ENCODE results near the gene TEX13D.
A peak's percentile ranks its signal among the peaks of the same experiment; 100 is the strongest.
"Not testable (repeated sequence)": the region's sequence is repeated elsewhere in the genome, so short reads cannot be mapped to it uniquely, and the experiment has no call there.

Gene TEX13D

GRCh38 chrX:124332481-124333424, at the start of gene TEX13D:
Gene TEX13D (plus strand): TSS chrX:124332660. CDS start chrX:124332918, 258 bp downstream.
- Mint-ChIP-seq H3K4me1 (peaks cover 39% of the 10 kb centered on the region), H3K4me3 (no peak within 1 kb of the TSS), H3K27ac (no peak within 1 kb of the TSS), H3K36me3 (ENCODE audit: low read depth) (no peaks in the 10 kb centered on the region), H3K27me3 (no peaks in the 10 kb centered on the region), H3K9me3 (no peaks in the 10 kb centered on the region)
- no peak for DNase-seq
- no peak for ATAC-seq

GRCh38 chrX:124289443-124289842, 43.0 kb upstream of the TEX13D start:
- no peak for ATAC-seq
- Mint-ChIP-seq H3K36me3 (ENCODE audit: low read depth) (peaks cover 3% of the 10 kb centered on the region), H3K9me3 (no peaks in the 10 kb centered on the region), H3K27me3 (no peaks in the 10 kb centered on the region), H3K4me3 (no peak overlapping the region), H3K4me1 (peaks cover 11% of the 10 kb centered on the region), H3K27ac (no peak overlapping the region)
- no peak for DNase-seq

- no peaks in the 10 kb centered on the region for H3K9me3 Mint-ChIP-seq
- no peak overlapping the region for H3K27ac Mint-ChIP-seq
- DNase-seq (no peak), ATAC-seq (no peak)
- no peak overlapping the region for H3K4me3 Mint-ChIP-seq
- H3K4me1 Mint-ChIP-seq = peaks cover 30% of the 10 kb centered on the region
- H3K36me3 Mint-ChIP-seq (ENCODE audit: low read depth) = peaks cover 5% of the 10 kb centered on the region
- H3K27me3 Mint-ChIP-seq = no peaks in the 10 kb centered on the region
Measured at GRCh38 chrX:124293810-124294209, 38.6 kb upstream of the TEX13D start.

GRCh38 chrX:124299323-124299722, 33.1 kb upstream of the TEX13D start:
- not testable (repeated sequence) for ATAC-seq; DNase-seq; H3K27me3 Mint-ChIP-seq; H3K36me3 Mint-ChIP-seq (ENCODE audit: low read depth); H3K4me3 Mint-ChIP-seq; H3K27ac Mint-ChIP-seq; H3K9me3 Mint-ChIP-seq
- H3K4me1 Mint-ChIP-seq = peaks cover 48% of the 10 kb centered on the region

GRCh38 chrX:124300405-124300804, 32.1 kb upstream of the TEX13D start:
- H3K36me3 Mint-ChIP-seq (ENCODE audit: low read depth) = peaks cover 6% of the 10 kb centered on the region
- H3K27me3 Mint-ChIP-seq = no peaks in the 10 kb centered on the region
- DNase-seq = no peak
- H3K4me3 Mint-ChIP-seq = peak overlapping the region; percentile 60
- ATAC-seq = peak; percentile 63
- H3K4me1 Mint-ChIP-seq = peaks cover 41% of the 10 kb centered on the region
- H3K9me3 Mint-ChIP-seq = no peaks in the 10 kb centered on the region
- H3K27ac Mint-ChIP-seq = peak overlapping the region; percentile 87

- peak; percentile 97 for ATAC-seq
- Mint-ChIP-seq H3K4me1 (peaks cover 33% of the 10 kb centered on the region), H3K4me3 (peak overlapping the region; percentile 16), H3K27ac (peak overlapping the region; percentile 71), H3K27me3 (no peaks in the 10 kb centered on the region), H3K36me3 (ENCODE audit: low read depth) (peaks cover 7% of the 10 kb centered on the region), H3K9me3 (peaks cover 8% of the 10 kb centered on the region)
- DNase-seq = no peak
Measured at GRCh38 chrX:124307253-124307907, 25.1 kb upstream of the TEX13D start.

- Mint-ChIP-seq H3K4me3 (no peak overlapping the region), H3K27ac (no peak overlapping the region), H3K9me3 (no peaks in the 10 kb centered on the region), H3K27me3 (no peaks in the 10 kb centered on the region), H3K36me3 (ENCODE audit: low read depth) (no peaks in the 10 kb centered on the region), H3K4me1 (peaks cover 23% of the 10 kb centered on the region)
- ATAC-seq = no peak
- DNase-seq = no peak
Measured at GRCh38 chrX:124325732-124326131, 6.7 kb upstream of the TEX13D start.

- Mint-ChIP-seq H3K4me1 (peaks cover 23% of the 10 kb centered on the region), H3K27me3 (no peaks in the 10 kb centered on the region), H3K9me3 (no peaks in the 10 kb centered on the region), H3K36me3 (ENCODE audit: low read depth) (no peaks in the 10 kb centered on the region), H3K27ac (no peak overlapping the region), H3K4me3 (no peak overlapping the region)
- ATAC-seq (no peak), DNase-seq (no peak)
Measured at GRCh38 chrX:124328765-124329164, 3.7 kb upstream of the TEX13D start.

GRCh38 chrX:124333862-124334261, 1.4 kb downstream of the TEX13D start:
- H3K4me1 Mint-ChIP-seq = peaks cover 39% of the 10 kb centered on the region
- H3K9me3 Mint-ChIP-seq = no peaks in the 10 kb centered on the region
- H3K27ac Mint-ChIP-seq = no peak overlapping the region
- no peak for DNase-seq
- H3K36me3 Mint-ChIP-seq (ENCODE audit: low read depth) = no peaks in the 10 kb centered on the region
- no peaks in the 10 kb centered on the region for H3K27me3 Mint-ChIP-seq
- no peak for ATAC-seq
- H3K4me3 Mint-ChIP-seq = no peak overlapping the region

- H3K27me3 Mint-ChIP-seq; H3K4me3 Mint-ChIP-seq; DNase-seq; H3K27ac Mint-ChIP-seq; ATAC-seq; H3K36me3 Mint-ChIP-seq (ENCODE audit: low read depth); H3K9me3 Mint-ChIP-seq: not testable (repeated sequence)
- H3K4me1 Mint-ChIP-seq = peaks cover 39% of the 10 kb centered on the region
Measured at GRCh38 chrX:124334555-124334954, 2.1 kb downstream of the TEX13D start.

GRCh38 chrX:124335598-124335997, 3.1 kb downstream of the TEX13D start:
- no peaks in the 10 kb centered on the region for H3K27me3 Mint-ChIP-seq
- peaks cover 36% of the 10 kb centered on the region for H3K4me1 Mint-ChIP-seq
- H3K27ac Mint-ChIP-seq = peak overlapping the region; percentile 11
- ATAC-seq (no peak), DNase-seq (no peak)
- H3K36me3 Mint-ChIP-seq (ENCODE audit: low read depth) = no peaks in the 10 kb centered on the region
- H3K9me3 Mint-ChIP-seq = no peaks in the 10 kb centered on the region
- no peak overlapping the region for H3K4me3 Mint-ChIP-seq

GRCh38 chrX:124337916-124338315, 5.5 kb downstream of the TEX13D start:
- no peak for DNase-seq
- Mint-ChIP-seq H3K27me3 (no peaks in the 10 kb centered on the region), H3K9me3 (no peaks in the 10 kb centered on the region), H3K4me3 (no peak overlapping the region), H3K27ac (no peak overlapping the region), H3K4me1 (peaks cover 60% of the 10 kb centered on the region), H3K36me3 (ENCODE audit: low read depth) (no peaks in the 10 kb centered on the region)
- peak; percentile 35 for ATAC-seq

GRCh38 chrX:124338733-124339514, 6.5 kb downstream of the TEX13D start:
- DNase-seq (no peak), ATAC-seq (no peak)
- H3K27ac Mint-ChIP-seq = no peak overlapping the region
- H3K4me3 Mint-ChIP-seq = no peak overlapping the region
- no peaks in the 10 kb centered on the region for H3K27me3 Mint-ChIP-seq
- H3K4me1 Mint-ChIP-seq = peaks cover 70% of the 10 kb centered on the region
- H3K36me3 Mint-ChIP-seq (ENCODE audit: low read depth) = no peaks in the 10 kb centered on the region
- no peaks in the 10 kb centered on the region for H3K9me3 Mint-ChIP-seq

- H3K4me3 Mint-ChIP-seq = peak overlapping the region; percentile 57
Measured at GRCh38 chrX:124341396-124342132, 9.1 kb downstream of the TEX13D start.

More at GRCh38 chrX:124341396-124342132, 9.1 kb downstream of the TEX13D start:
- no peaks in the 10 kb centered on the region for H3K27me3 Mint-ChIP-seq
- H3K4me1 Mint-ChIP-seq = peaks cover 77% of the 10 kb centered on the region
- DNase-seq (no peak), ATAC-seq (peak; percentile 35)
- H3K9me3 Mint-ChIP-seq = no peaks in the 10 kb centered on the region
- peak overlapping the region; percentile 96 for H3K27ac Mint-ChIP-seq
- no peaks in the 10 kb centered on the region for H3K36me3 Mint-ChIP-seq (ENCODE audit: low read depth)

Data from activated naive CD8-positive, alpha-beta T cell treated with anti-CD3 and anti-CD28 coated beads, Interleukin-2, amount 50 U/mL, for 24 hours (primary cell).